GM23338 (cell line): Measurements from ENCODE around the gene UROS. TPM values are rescaled to one million over a fixed set of nuclear protein-coding genes. Genes with fewer than 3 reads are reported as not detected.

ENCODE experiments used
- ATAC-seq: fragments of 200-7000 bp; cut with Tn5 transposase; 3 replicates; pipeline ENCODE4 v1.9.1; 2020
- DNase-seq: peaks from one replicate; pipeline ENCODE4 v3.0.0-alpha.2; 2015; ENCODE audit warnings: low spot score
- H2AFZ ChIP-seq: fragments of 200-600 bp; sonication (generic); 2 replicates; pipeline ENCODE4 v1.8.0; 2016; ENCODE audit warnings: antibody characterized with exemption, mild to moderate bottlenecking, moderate library complexity
- H3F3A ChIP-seq: fragments of 200-600 bp; sonication (generic); replicated peaks from 2 replicates; pipeline ENCODE4 v1.8.0; 2017; ENCODE audit warnings: antibody characterized with exemption, mixed run types, low read depth
- H3K27ac ChIP-seq: fragments of 200-600 bp; sonication (generic); 2 replicates; pipeline ENCODE4 v1.6.1; 2016; ENCODE audit warnings: low read depth
- H3K27me3 ChIP-seq: fragments of 200-600 bp; sonication (generic); 2 replicates; pipeline ENCODE4 v1.8.0; 2016; ENCODE audit warnings: mild to moderate bottlenecking, mixed run types, moderate library complexity; ENCODE audit not compliant: insufficient read depth
- H3K36me3 ChIP-seq: fragments of 200-600 bp; sonication (generic); 2 replicates; pipeline ENCODE4 v1.8.0; 2016; ENCODE audit warnings: mild to moderate bottlenecking; ENCODE audit not compliant: insufficient read depth
- H3K4me1 ChIP-seq: fragments of 200-600 bp; sonication (generic); 2 replicates; pipeline ENCODE4 v1.8.0; 2016; ENCODE audit warnings: mild to moderate bottlenecking, moderate library complexity; ENCODE audit not compliant: insufficient read depth
- H3K4me2 ChIP-seq: fragments of 200-600 bp; sonication (generic); 2 replicates; pipeline ENCODE4 v1.7.1; 2017; ENCODE audit warnings: mixed run types
- H3K4me3 ChIP-seq: fragments of 200-600 bp; sonication (generic); 2 replicates; pipeline ENCODE4 v1.6.1; 2016; ENCODE audit warnings: mixed run types
- H3K79me2 ChIP-seq: fragments of 200-600 bp; sonication (generic); replicated peaks from 2 replicates; pipeline ENCODE4 v1.8.0; 2017; ENCODE audit warnings: mild to moderate bottlenecking; ENCODE audit not compliant: insufficient read depth
- H3K9me2 ChIP-seq: fragments of 200-600 bp; sonication (generic); 2 replicates; pipeline ENCODE4 v1.8.0; 2017; ENCODE audit not compliant: insufficient read depth
- H4K20me1 ChIP-seq: fragments of 200-600 bp; sonication (generic); replicated peaks from 2 replicates; pipeline ENCODE4 v1.8.0; 2017; ENCODE audit warnings: mild to moderate bottlenecking; ENCODE audit not compliant: insufficient read depth
- H3K27ac Mint-ChIP-seq: 2 replicates; pipeline ENCODE4 v1.8.0; 2020; ENCODE audit warnings: inconsistent platforms, mild to moderate bottlenecking, moderate library complexity, mixed read lengths
- H3K27me3 Mint-ChIP-seq: 3 replicates; pipeline ENCODE4 v1.8.0; 2022; ENCODE audit warnings: low read depth, mild to moderate bottlenecking, moderate library complexity, mixed read lengths, inconsistent platforms; ENCODE audit not compliant: insufficient read depth, poor library complexity
- H3K36me3 Mint-ChIP-seq: 3 replicates; pipeline ENCODE4 v1.8.0; 2021; ENCODE audit warnings: low read depth, mild to moderate bottlenecking, inconsistent platforms, moderate library complexity, mixed read lengths
- H3K4me1 Mint-ChIP-seq: 3 replicates; pipeline ENCODE4 v1.8.0; 2020; ENCODE audit warnings: mild to moderate bottlenecking, inconsistent platforms, mixed read lengths
- H3K4me3 Mint-ChIP-seq: 3 replicates; pipeline ENCODE4 v1.8.0; 2021; ENCODE audit warnings: moderate library complexity, mild to moderate bottlenecking, inconsistent platforms, mixed read lengths
- H3K9me3 Mint-ChIP-seq: 3 replicates; pipeline ENCODE4 v1.8.0; 2020; ENCODE audit warnings: moderate library complexity, mild to moderate bottlenecking, inconsistent platforms, mixed read lengths
- CREB1 ChIP-seq: fragments of 250-450 bp; sonication (Bioruptor Pico); IDR thresholded peaks from 2 replicates; pipeline ENCODE4 v1.5.0; 2020; ENCODE audit warnings: low read depth, mild to moderate bottlenecking, moderate library complexity
- EZH2 ChIP-seq: fragments of 200-600 bp; sonication (generic); IDR thresholded peaks from one replicate; pipeline ENCODE4 v1.8.0; 2017; ENCODE audit warnings: antibody characterized with exemption, mild to moderate bottlenecking, low read depth; ENCODE audit not compliant: unreplicated experiment
- EZH2phosphoT487 ChIP-seq: fragments of 200-600 bp; sonication (generic); IDR thresholded peaks from one replicate; pipeline ENCODE4 v1.8.1; 2018; ENCODE audit warnings: antibody characterized with exemption; ENCODE audit not compliant: unreplicated experiment
- JUNB ChIP-seq: IDR thresholded peaks from one replicate; pipeline ENCODE4 v1.6.1; 2016; ENCODE audit warnings: antibody characterized with exemption; ENCODE audit not compliant: unreplicated experiment
- NANOG ChIP-seq: IDR thresholded peaks from 2 replicates; pipeline ENCODE4 v1.6.1; 2016; ENCODE audit warnings: antibody characterized with exemption, borderline replicate concordance
- REST ChIP-seq: IDR thresholded peaks from one replicate; pipeline ENCODE4 v1.6.1; 2018; ENCODE audit warnings: antibody characterized with exemption; ENCODE audit not compliant: unreplicated experiment
- ZNF114 ChIP-seq: fragments of 250-450 bp; sonication (Bioruptor Pico); IDR thresholded peaks from 2 replicates; pipeline ENCODE4 v1.5.0; 2020; ENCODE audit warnings: mild to moderate bottlenecking, moderate library complexity
- ZNF331 ChIP-seq: fragments of 250-450 bp; sonication (Bioruptor Pico); IDR thresholded peaks from 2 replicates; pipeline ENCODE4 v1.5.0; 2020; ENCODE audit warnings: low read depth, mild to moderate bottlenecking, moderate library complexity
- polyA plus RNA-seq: library from polyadenylated mRNA; unstranded; fragments of >200 nt; fragmentation: Nextera tagmentation; extraction: Ambion mirVana; gene quantifications from 2 replicates; pipeline ENCODE4 v1.2.1, GENCODE V29; 2016
- total RNA-seq: library from RNA; depleted of rRNA; stranded (reverse); fragments of >200 nt; shearing (Covaris generic); gene quantifications from 2 replicates; pipeline ENCODE4 v1.2.3, GENCODE V29; 2014
- TF ChIP-seq, protein P1 (sequence below): fragments of 250-450 bp; sonication (Bioruptor Pico); IDR thresholded peaks from 2 replicates; pipeline ENCODE4 v1.5.0; 2020; ENCODE audit warnings: mild to moderate bottlenecking, moderate library complexity
- TF ChIP-seq, protein P2 (sequence below), 2 experiments: fragments of 200-600 bp in 1 of 2; sonication (generic) in 1 of 2; conservative IDR thresholded peaks; 2 replicates each; pipeline versions ENCODE4 v1.5.1 to v1.6.1; 2016 to 2017; ENCODE audit warnings: antibody characterized with exemption in 2 of 2, low read depth in 2 of 2, mild to moderate bottlenecking in 2 of 2, moderate library complexity in 1 of 2
- TF ChIP-seq, protein P3 (sequence below): IDR thresholded peaks from 2 replicates; pipeline ENCODE4 v1.6.1; 2016; ENCODE audit warnings: antibody characterized with exemption

The UROS gene
- total and polyA plus RNA-seq, 2 experiments from 2014 or later, result 41.3 to 43.4 TPM

GRCh38 chr10:125769175-125769574, 53.9 kb downstream of the UROS start (continued):
- TF ChIP-seq, protein P1, sequence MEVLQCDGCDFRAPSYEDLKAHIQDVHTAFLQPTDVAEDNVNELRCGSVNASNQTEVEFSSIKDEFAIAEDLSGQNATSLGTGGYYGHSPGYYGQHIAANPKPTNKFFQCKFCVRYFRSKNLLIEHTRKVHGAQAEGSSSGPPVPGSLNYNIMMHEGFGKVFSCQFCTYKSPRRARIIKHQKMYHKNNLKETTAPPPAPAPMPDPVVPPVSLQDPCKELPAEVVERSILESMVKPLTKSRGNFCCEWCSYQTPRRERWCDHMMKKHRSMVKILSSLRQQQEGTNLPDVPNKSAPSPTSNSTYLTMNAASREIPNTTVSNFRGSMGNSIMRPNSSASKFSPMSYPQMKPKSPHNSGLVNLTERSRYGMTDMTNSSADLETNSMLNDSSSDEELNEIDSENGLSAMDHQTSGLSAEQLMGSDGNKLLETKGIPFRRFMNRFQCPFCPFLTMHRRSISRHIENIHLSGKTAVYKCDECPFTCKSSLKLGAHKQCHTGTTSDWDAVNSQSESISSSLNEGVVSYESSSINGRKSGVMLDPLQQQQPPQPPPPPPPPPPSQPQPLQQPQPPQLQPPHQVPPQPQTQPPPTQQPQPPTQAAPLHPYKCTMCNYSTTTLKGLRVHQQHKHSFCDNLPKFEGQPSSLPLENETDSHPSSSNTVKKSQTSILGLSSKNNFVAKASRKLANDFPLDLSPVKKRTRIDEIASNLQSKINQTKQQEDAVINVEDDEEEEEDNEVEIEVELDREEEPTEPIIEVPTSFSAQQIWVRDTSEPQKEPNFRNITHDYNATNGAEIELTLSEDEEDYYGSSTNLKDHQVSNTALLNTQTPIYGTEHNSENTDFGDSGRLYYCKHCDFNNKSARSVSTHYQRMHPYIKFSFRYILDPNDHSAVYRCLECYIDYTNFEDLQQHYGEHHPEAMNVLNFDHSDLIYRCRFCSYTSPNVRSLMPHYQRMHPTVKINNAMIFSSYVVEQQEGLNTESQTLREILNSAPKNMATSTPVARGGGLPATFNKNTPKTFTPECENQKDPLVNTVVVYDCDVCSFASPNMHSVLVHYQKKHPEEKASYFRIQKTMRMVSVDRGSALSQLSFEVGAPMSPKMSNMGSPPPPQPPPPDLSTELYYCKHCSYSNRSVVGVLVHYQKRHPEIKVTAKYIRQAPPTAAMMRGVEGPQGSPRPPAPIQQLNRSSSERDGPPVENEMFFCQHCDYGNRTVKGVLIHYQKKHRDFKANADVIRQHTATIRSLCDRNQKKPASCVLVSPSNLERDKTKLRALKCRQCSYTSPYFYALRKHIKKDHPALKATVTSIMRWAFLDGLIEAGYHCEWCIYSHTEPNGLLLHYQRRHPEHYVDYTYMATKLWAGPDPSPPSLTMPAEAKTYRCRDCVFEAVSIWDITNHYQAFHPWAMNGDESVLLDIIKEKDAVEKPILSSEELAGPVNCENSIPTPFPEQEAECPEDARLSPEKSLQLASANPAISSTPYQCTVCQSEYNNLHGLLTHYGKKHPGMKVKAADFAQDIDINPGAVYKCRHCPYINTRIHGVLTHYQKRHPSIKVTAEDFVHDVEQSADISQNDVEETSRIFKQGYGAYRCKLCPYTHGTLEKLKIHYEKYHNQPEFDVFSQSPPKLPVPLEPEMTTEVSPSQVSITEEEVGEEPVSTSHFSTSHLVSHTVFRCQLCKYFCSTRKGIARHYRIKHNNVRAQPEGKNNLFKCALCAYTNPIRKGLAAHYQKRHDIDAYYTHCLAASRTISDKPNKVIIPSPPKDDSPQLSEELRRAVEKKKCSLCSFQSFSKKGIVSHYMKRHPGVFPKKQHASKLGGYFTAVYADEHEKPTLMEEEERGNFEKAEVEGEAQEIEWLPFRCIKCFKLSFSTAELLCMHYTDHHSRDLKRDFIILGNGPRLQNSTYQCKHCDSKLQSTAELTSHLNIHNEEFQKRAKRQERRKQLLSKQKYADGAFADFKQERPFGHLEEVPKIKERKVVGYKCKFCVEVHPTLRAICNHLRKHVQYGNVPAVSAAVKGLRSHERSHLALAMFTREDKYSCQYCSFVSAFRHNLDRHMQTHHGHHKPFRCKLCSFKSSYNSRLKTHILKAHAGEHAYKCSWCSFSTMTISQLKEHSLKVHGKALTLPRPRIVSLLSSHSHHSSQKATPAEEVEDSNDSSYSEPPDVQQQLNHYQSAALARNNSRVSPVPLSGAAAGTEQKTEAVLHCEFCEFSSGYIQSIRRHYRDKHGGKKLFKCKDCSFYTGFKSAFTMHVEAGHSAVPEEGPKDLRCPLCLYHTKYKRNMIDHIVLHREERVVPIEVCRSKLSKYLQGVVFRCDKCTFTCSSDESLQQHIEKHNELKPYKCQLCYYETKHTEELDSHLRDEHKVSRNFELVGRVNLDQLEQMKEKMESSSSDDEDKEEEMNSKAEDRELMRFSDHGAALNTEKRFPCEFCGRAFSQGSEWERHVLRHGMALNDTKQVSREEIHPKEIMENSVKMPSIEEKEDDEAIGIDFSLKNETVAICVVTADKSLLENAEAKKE (CRISPR knock-in tag), result no peak
- TF ChIP-seq ZNF114 (CRISPR knock-in tag), result no peak

GRCh38 chr10:125768219-125768855, 54.7 kb downstream of the UROS start:
- H3K9me3 Mint-ChIP-seq, result no peaks in the 10 kb centered on the region
- H3K9me2 ChIP-seq, result no peaks in the 10 kb centered on the region
- H3K36me3 ChIP-seq, result peaks cover 10% of the 10 kb centered on the region
- no peak for DNase-seq
- H3K4me2 ChIP-seq, result no peak overlapping the region
- H3K79me2 ChIP-seq, result no peaks in the 10 kb centered on the region
- H3K27me3 Mint-ChIP-seq, result peaks cover 1% of the 10 kb centered on the region
- H3K27ac ChIP-seq, result no peak overlapping the region
- H3K4me1 ChIP-seq, result no peaks in the 10 kb centered on the region
- H3K4me1 Mint-ChIP-seq, result no peaks in the 10 kb centered on the region
- H3K27me3 ChIP-seq, result no peaks in the 10 kb centered on the region
- no peaks in the 10 kb centered on the region for H3F3A ChIP-seq
- no peak overlapping the region for H2AFZ ChIP-seq
- ATAC-seq, result peak; percentile 38; the same call in 2 of the 3 replicates
- H3K4me3 ChIP-seq, result no peak overlapping the region
- no peak overlapping the region for H3K27ac Mint-ChIP-seq
- H3K4me3 Mint-ChIP-seq, result no peak overlapping the region
- H3K36me3 Mint-ChIP-seq, result peaks cover 20% of the 10 kb centered on the region; the same call in 2 of the 3 replicates
- no peaks in the 10 kb centered on the region for H4K20me1 ChIP-seq
- TF ChIP-seq REST (no peak), CREB1 (CRISPR knock-in tag) (no peak), NANOG (no peak), EZH2 (no peak), JUNB (no peak), EZH2phosphoT487 (no peak), ZNF331 (no peak), ZNF114 (CRISPR knock-in tag) (no peak)
- TF ChIP-seq, protein P2, sequence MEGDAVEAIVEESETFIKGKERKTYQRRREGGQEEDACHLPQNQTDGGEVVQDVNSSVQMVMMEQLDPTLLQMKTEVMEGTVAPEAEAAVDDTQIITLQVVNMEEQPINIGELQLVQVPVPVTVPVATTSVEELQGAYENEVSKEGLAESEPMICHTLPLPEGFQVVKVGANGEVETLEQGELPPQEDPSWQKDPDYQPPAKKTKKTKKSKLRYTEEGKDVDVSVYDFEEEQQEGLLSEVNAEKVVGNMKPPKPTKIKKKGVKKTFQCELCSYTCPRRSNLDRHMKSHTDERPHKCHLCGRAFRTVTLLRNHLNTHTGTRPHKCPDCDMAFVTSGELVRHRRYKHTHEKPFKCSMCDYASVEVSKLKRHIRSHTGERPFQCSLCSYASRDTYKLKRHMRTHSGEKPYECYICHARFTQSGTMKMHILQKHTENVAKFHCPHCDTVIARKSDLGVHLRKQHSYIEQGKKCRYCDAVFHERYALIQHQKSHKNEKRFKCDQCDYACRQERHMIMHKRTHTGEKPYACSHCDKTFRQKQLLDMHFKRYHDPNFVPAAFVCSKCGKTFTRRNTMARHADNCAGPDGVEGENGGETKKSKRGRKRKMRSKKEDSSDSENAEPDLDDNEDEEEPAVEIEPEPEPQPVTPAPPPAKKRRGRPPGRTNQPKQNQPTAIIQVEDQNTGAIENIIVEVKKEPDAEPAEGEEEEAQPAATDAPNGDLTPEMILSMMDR (conservative IDR thresholded peaks at IDR 0.05; ENCODE audit: low read depth in 2 of 2), result no peak
- TF ChIP-seq, protein P3, sequence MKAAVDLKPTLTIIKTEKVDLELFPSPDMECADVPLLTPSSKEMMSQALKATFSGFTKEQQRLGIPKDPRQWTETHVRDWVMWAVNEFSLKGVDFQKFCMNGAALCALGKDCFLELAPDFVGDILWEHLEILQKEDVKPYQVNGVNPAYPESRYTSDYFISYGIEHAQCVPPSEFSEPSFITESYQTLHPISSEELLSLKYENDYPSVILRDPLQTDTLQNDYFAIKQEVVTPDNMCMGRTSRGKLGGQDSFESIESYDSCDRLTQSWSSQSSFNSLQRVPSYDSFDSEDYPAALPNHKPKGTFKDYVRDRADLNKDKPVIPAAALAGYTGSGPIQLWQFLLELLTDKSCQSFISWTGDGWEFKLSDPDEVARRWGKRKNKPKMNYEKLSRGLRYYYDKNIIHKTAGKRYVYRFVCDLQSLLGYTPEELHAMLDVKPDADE, result no peak
